ENCODE results near the gene CHRNE. TPM values are rescaled to one million over a fixed set of nuclear protein-coding genes. Genes with fewer than 3 reads are reported as not detected.

The CHRNE gene
- total and polyA plus RNA-seq, 2 donors (not counting 1 experiment from before 2014, with no cell fraction given), result 0.99 to 4.7 TPM

DNA sequence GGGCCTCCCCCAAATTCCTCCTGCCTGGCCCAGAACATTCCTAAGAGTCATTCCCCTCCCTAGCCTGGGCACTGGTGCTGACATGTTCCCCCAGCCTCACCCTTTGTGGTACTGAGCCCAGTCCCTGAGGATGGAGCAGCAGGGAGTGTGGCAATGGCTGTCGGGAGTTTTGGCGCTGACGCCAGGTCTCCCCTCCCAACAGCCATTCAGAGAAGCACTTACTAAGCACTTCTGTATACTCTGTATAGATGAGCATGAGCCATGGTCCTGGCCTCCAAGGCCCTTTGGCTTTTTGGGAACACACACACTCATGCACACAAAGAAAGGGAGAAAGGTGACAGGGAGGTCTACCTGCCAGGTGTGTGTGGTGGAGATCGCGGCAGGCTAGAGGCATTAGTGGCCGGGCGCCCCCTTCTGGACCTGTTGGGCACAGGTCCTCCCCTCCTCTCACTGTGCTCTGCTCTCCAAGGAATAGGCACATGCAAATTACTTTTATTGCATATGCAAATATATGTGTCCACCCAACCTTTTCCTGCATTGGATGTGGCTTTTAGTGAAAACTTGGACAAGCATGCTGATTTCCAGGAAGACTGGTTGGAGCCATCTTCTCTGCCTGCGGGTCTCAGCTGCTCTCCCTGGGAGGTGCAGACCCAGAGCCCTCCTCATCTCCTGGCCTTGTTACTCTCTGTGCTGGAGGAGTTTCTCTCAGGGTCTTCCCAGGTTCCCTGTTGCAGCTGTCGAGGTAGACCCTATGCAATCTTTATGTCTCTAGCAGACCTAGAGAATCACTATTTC is 20.9 kb downstream of the CHRNE start:
- Mint-ChIP-seq H3K9me3 (ENCODE audit: insufficient read depth) (no peaks in the 10 kb centered on the region), H3K27me3 (no peaks in the 10 kb centered on the region), H3K4me1 (peaks cover 3% of the 10 kb centered on the region), H3K27ac (no peak overlapping the region), H3K4me3 (no peak overlapping the region)
- Histone ChIP-seq H3K9me3 (ENCODE audit: control extremely low read depth in 1 of 3, control insufficient read depth in 2 of 3, insufficient read depth in 1 of 3, low read length in 2 of 3) (no peaks in the 10 kb centered on the region), H3K27me3 (replicated peaks in 1 of 4; ENCODE audit: control extremely low read depth in 1 of 4, control insufficient read depth in 3 of 4, insufficient read depth in 4 of 4, low read length in 3 of 4) (no peaks in the 10 kb centered on the region), H3K9ac (ENCODE audit: low read length) (no peak overlapping the region), H2AFZ (ENCODE audit: insufficient read depth, low read depth, low read length, poor library complexity, severe bottlenecking) (no peak overlapping the region), H3K27ac (ENCODE audit: low read length in 2 of 2) (no peak overlapping the region), H3K4me3 (ENCODE audit: control extremely low read depth in 1 of 5, extremely low read depth in 1 of 5, insufficient read depth in 1 of 5, low read depth in 2 of 5, low read length in 4 of 5) (no peak overlapping the region), H3K4me2 (replicated peaks; ENCODE audit: low read depth, low read length, poor library complexity, severe bottlenecking) (no peak overlapping the region), H3K4me1 (ENCODE audit: control insufficient read depth in 2 of 2, insufficient read depth in 2 of 2, low read length in 2 of 2) (peaks cover 0 to 6% of the 10 kb centered on the region in 2 donors), H3K79me2 (ENCODE audit: control insufficient read depth, insufficient read depth, low read length) (no peaks in the 10 kb centered on the region), H3K36me3 (replicated peaks in 1 of 2; ENCODE audit: control extremely low read depth in 1 of 2, control insufficient read depth in 1 of 2, extremely low read depth in 1 of 2, insufficient read depth in 2 of 2, low read length in 1 of 2) (peaks cover 0 to 53% of the 10 kb centered on the region in 2 experiments), H4K20me1 (ENCODE audit: control insufficient read depth, insufficient read depth, low read length, poor library complexity, severe bottlenecking) (peaks cover 13% of the 10 kb centered on the region)
- no peak for TF ChIP-seq EZH2 (IDR thresholded peaks at IDR 0.05; ENCODE audit: borderline replicate concordance, insufficient read depth, low read depth, low read length, poor library complexity, severe bottlenecking)
- TF ChIP-seq, protein P1, sequence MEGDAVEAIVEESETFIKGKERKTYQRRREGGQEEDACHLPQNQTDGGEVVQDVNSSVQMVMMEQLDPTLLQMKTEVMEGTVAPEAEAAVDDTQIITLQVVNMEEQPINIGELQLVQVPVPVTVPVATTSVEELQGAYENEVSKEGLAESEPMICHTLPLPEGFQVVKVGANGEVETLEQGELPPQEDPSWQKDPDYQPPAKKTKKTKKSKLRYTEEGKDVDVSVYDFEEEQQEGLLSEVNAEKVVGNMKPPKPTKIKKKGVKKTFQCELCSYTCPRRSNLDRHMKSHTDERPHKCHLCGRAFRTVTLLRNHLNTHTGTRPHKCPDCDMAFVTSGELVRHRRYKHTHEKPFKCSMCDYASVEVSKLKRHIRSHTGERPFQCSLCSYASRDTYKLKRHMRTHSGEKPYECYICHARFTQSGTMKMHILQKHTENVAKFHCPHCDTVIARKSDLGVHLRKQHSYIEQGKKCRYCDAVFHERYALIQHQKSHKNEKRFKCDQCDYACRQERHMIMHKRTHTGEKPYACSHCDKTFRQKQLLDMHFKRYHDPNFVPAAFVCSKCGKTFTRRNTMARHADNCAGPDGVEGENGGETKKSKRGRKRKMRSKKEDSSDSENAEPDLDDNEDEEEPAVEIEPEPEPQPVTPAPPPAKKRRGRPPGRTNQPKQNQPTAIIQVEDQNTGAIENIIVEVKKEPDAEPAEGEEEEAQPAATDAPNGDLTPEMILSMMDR (IDR thresholded peaks at IDR 0.05), result peak; percentile 83
- intact Hi-C loops (cut with micrococcal nuclease), result loop anchor here (1.0 kb wide), 2 partner anchors 151 to 172 kb away; partner anchors contain the start of genes ARRB2 and MED11
- ATAC-seq (ENCODE audit: low read depth), result peak; percentile 92
- peak; percentile 78 for DNase-seq
- POLR2A ChIA-PET, result interaction anchor here (0.6 kb wide), 1 partner anchor 270 kb away, joined by 4 read pairs; no protein-coding TSS in a partner anchor
- CTCF ChIA-PET, result interaction anchor here (0.5 to 7.4 kb wide), 12 partner anchors 10 to 461 kb away, joined by 3 to 38 read pairs (median 4); partner anchors contain the start of genes ARRB2, MED11 and VMO1
- WGBS (ENCODE audit: insufficient coverage), result 100% methylated on average over 2 of the region's 9 CpGs

DNA sequence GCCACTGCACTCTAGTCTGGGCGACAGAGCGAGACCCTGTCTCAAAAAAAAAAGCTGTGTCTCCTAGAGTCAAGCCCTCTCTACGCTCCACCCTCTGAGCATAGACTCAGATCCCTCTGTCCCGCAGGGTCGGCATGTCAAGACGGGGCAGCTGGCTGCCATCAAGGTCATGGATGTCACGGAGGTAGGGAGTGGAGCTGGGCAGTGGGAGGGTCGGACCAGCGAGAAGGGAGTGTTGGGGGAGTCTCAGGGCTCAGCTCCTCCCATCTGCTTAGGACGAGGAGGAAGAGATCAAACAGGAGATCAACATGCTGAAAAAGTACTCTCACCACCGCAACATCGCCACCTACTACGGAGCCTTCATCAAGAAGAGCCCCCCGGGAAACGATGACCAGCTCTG is 22.0 kb downstream of the CHRNE start:
- H3K4me3 ChIP-seq (ENCODE audit: control extremely low read depth in 1 of 5, extremely low read depth in 1 of 5, insufficient read depth in 1 of 5, low read depth in 2 of 5, low read length in 4 of 5), result no peak overlapping the region

More for the DNA sequence above, 22.0 kb downstream of the CHRNE start:
- no peaks in the 10 kb centered on the region for H3K27me3 ChIP-seq (replicated peaks in 1 of 4; ENCODE audit: control extremely low read depth in 1 of 4, control insufficient read depth in 3 of 4, insufficient read depth in 4 of 4, low read length in 3 of 4)
- WGBS (ENCODE audit: insufficient coverage), result 96% methylated on average over 11 of the region's 15 CpGs
- DNase-seq, result no peak
- ATAC-seq (ENCODE audit: low read depth), result no peak
- Mint-ChIP-seq H3K4me3 (no peak overlapping the region), H3K4me1 (peaks cover 3% of the 10 kb centered on the region), H3K27ac (no peak overlapping the region), H3K9me3 (ENCODE audit: insufficient read depth) (no peaks in the 10 kb centered on the region), H3K27me3 (no peaks in the 10 kb centered on the region)
- no peak overlapping the region for H3K9ac ChIP-seq (ENCODE audit: low read length)
- TF ChIP-seq, protein P1 (IDR thresholded peaks at IDR 0.05), result no peak
- TF ChIP-seq EZH2 (IDR thresholded peaks at IDR 0.05; ENCODE audit: borderline replicate concordance, insufficient read depth, low read depth, low read length, poor library complexity, severe bottlenecking), result no peak
- intact Hi-C loops (cut with micrococcal nuclease), result no loop called here
- POLR2A ChIA-PET, result interaction anchor here (0.6 to 1.1 kb wide), 2 partner anchors 171 to 269 kb away, joined by 3 to 4 read pairs; partner anchors contain the start of gene ARRB2
- H3K27ac ChIP-seq (ENCODE audit: low read length in 2 of 2), result no peak overlapping the region
- H3K36me3 ChIP-seq (replicated peaks in 1 of 2; ENCODE audit: control extremely low read depth in 1 of 2, control insufficient read depth in 1 of 2, extremely low read depth in 1 of 2, insufficient read depth in 2 of 2, low read length in 1 of 2), result peaks cover 0 to 42% of the 10 kb centered on the region in 2 experiments
- peaks cover 0 to 6% of the 10 kb centered on the region in 2 donors for H3K4me1 ChIP-seq (ENCODE audit: control insufficient read depth in 2 of 2, insufficient read depth in 2 of 2, low read length in 2 of 2)
- H3K4me2 ChIP-seq (replicated peaks; ENCODE audit: low read depth, low read length, poor library complexity, severe bottlenecking), result no peak overlapping the region
- H2AFZ ChIP-seq (ENCODE audit: insufficient read depth, low read depth, low read length, poor library complexity, severe bottlenecking), result no peak overlapping the region
- H3K79me2 ChIP-seq (ENCODE audit: control insufficient read depth, insufficient read depth, low read length), result peaks cover 3% of the 10 kb centered on the region
- no peaks in the 10 kb centered on the region for H3K9me3 ChIP-seq (ENCODE audit: control extremely low read depth in 1 of 3, control insufficient read depth in 2 of 3, insufficient read depth in 1 of 3, low read length in 2 of 3)
- CTCF ChIA-PET, result interaction anchor here (0.7 to 7.4 kb wide), 8 partner anchors 8 to 172 kb away, joined by 3 to 38 read pairs (median 4); partner anchors contain the start of genes ARRB2, MED11 and VMO1
- H4K20me1 ChIP-seq (ENCODE audit: control insufficient read depth, insufficient read depth, low read length, poor library complexity, severe bottlenecking), result peaks cover 13% of the 10 kb centered on the region

Data from B cell (primary cell).